GM18873 (cell line): ENCODE data around the gene SLC25A1.

Experiments
- ATAC-seq: cut with Tn5 transposase; IDR thresholded peaks from one replicate; pipeline ENCODE4 v1.9.1; 2021; ENCODE audit warnings: mild to moderate bottlenecking, moderate library complexity, moderate number of reproducible peaks; ENCODE audit not compliant: unreplicated experiment, low FRiP score

The SLC25A1 gene

GRCh38 chr22:19178657-19179496 is at the start of gene SLC25A1:
SLC25A1 (minus strand) TSS chr22:19178736; CDS start chr22:19178673, 63 bp downstream.
- ATAC-seq: no peak

- no peak for ATAC-seq
Observed at GRCh38 chr22:19228179-19228578, 49.6 kb upstream of the SLC25A1 start.

GRCh38 chr22:19226428-19226827 is 47.9 kb upstream of the SLC25A1 start:
- no peak for ATAC-seq

- no peak for ATAC-seq
Observed at GRCh38 chr22:19225560-19225959, 47.0 kb upstream of the SLC25A1 start.

- no peak for ATAC-seq
Observed at GRCh38 chr22:19224985-19225384, 46.4 kb upstream of the SLC25A1 start.

- ATAC-seq: no peak
Observed at GRCh38 chr22:19224557-19224956, 46.0 kb upstream of the SLC25A1 start.

- no peak for ATAC-seq
Observed at GRCh38 chr22:19223617-19224016, 45.1 kb upstream of the SLC25A1 start.

GRCh38 chr22:19223110-19223509 is 44.6 kb upstream of the SLC25A1 start:
- no peak for ATAC-seq

- no peak for ATAC-seq
Observed at GRCh38 chr22:19222242-19223005, 43.9 kb upstream of the SLC25A1 start.

- ATAC-seq: no peak
Observed at GRCh38 chr22:19220867-19221266, 42.3 kb upstream of the SLC25A1 start.

- no peak for ATAC-seq
Observed at GRCh38 chr22:19218541-19219233, 40.2 kb upstream of the SLC25A1 start.

GRCh38 chr22:19216579-19216978 is 38.0 kb upstream of the SLC25A1 start:
- no peak for ATAC-seq

GRCh38 chr22:19215360-19215759 is 36.8 kb upstream of the SLC25A1 start:
- ATAC-seq: no peak

GRCh38 chr22:19214078-19214473 is 35.5 kb upstream of the SLC25A1 start:
- no peak for ATAC-seq

- ATAC-seq: no peak
Observed at GRCh38 chr22:19213442-19214077, 35.0 kb upstream of the SLC25A1 start.

- no peak for ATAC-seq
Observed at GRCh38 chr22:19213001-19213400, 34.5 kb upstream of the SLC25A1 start.

GRCh38 chr22:19212302-19212870 is 33.9 kb upstream of the SLC25A1 start:
- no peak for ATAC-seq

- no peak for ATAC-seq
Observed at GRCh38 chr22:19210188-19210587, 31.7 kb upstream of the SLC25A1 start.

- ATAC-seq: no peak
Observed at GRCh38 chr22:19208287-19208847, 29.8 kb upstream of the SLC25A1 start.

- ATAC-seq: no peak
Observed at GRCh38 chr22:19207884-19208283, 29.3 kb upstream of the SLC25A1 start.
